Posterior cingulate gyrus (tissue), 11 donors: ENCODE data around the gene TFB1M.
"Not testable (repeated sequence)": the region's sequence is repeated elsewhere in the genome, so short reads cannot be mapped to it uniquely, and the experiment has no call there.

Experiments
- DNase-seq, 10 donors: peaks; one replicate each; pipeline versions ENCODE4 v3.0.0 to v3.0.0-alpha.2; 2020 to 2021; ENCODE audit warnings: mixed read lengths in 3 of 10
- intact Hi-C: fragments of 100-400 bp; cut with DNase I; formaldehyde crosslinking; loops from one replicate; pipeline ENCODE4 v1.15.1; 2023

The TFB1M gene

GRCh38 chr6:155247618-155248007, 66.7 kb downstream of the TFB1M start:
- intact Hi-C loops, result loop anchor here (1.0 to 10.0 kb wide), 3 partner anchors 71 to 373 kb away; no protein-coding TSS in a partner anchor
- no peak for DNase-seq

- intact Hi-C loops, result loop anchor here (10.0 kb wide), 1 partner anchor 372 kb away; no protein-coding TSS in a partner anchor
Observed at GRCh38 chr6:155246825-155247224, 67.5 kb downstream of the TFB1M start.

GRCh38 chr6:155245831-155246230, 68.5 kb downstream of the TFB1M start:
- no peak for DNase-seq
- intact Hi-C loops, result loop anchor here (10.0 kb wide), 1 partner anchor 371 kb away; no protein-coding TSS in a partner anchor

More at GRCh38 chr6:155246825-155247224, 67.5 kb downstream of the TFB1M start:
- no peak for DNase-seq

- no peak for DNase-seq
- intact Hi-C loops, result loop anchor here (10.0 kb wide), 1 partner anchor 370 kb away; no protein-coding TSS in a partner anchor
Observed at GRCh38 chr6:155245193-155245592, 69.1 kb downstream of the TFB1M start.

GRCh38 chr6:155244434-155244833, 69.8 kb downstream of the TFB1M start:
- intact Hi-C loops, result loop anchor here (10.0 kb wide), 1 partner anchor 370 kb away; no protein-coding TSS in a partner anchor
- DNase-seq, result no peak

GRCh38 chr6:155241966-155242365, 72.3 kb downstream of the TFB1M start:
- intact Hi-C loops, result loop anchor here (10.0 kb wide), 1 partner anchor 367 kb away; no protein-coding TSS in a partner anchor
- DNase-seq, result no peak

GRCh38 chr6:155240905-155241600, 73.2 kb downstream of the TFB1M start:
- no peak for DNase-seq
- intact Hi-C loops, result loop anchor here (10.0 kb wide), 1 partner anchor 366 kb away; no protein-coding TSS in a partner anchor

GRCh38 chr6:155237613-155238012, 76.7 kb downstream of the TFB1M start:
- intact Hi-C loops, result no loop called here
- no peak for DNase-seq

- intact Hi-C loops, result no loop called here
- no peak for DNase-seq
Observed at GRCh38 chr6:155235087-155235486, 79.2 kb downstream of the TFB1M start.

- intact Hi-C loops, result no loop called here
- no peak for DNase-seq
Observed at GRCh38 chr6:155234687-155235086, 79.6 kb downstream of the TFB1M start.

GRCh38 chr6:155234167-155234566, 80.1 kb downstream of the TFB1M start:
- no peak for DNase-seq
- intact Hi-C loops, result no loop called here

- DNase-seq, result peak in 3 of 10 donors; percentile 16 to 86 (median 42)
- intact Hi-C loops, result no loop called here
Observed at GRCh38 chr6:155232848-155233247, 81.4 kb downstream of the TFB1M start.

GRCh38 chr6:155230975-155231374, 83.3 kb downstream of the TFB1M start:
- intact Hi-C loops, DNase-seq: not testable (repeated sequence)

- intact Hi-C loops, result no loop called here
Observed at GRCh38 chr6:155228546-155229166, 85.6 kb downstream of the TFB1M start.

GRCh38 chr6:155227046-155227445, 87.2 kb downstream of the TFB1M start:
- no peak for DNase-seq
- intact Hi-C loops, result no loop called here

More at GRCh38 chr6:155228546-155229166, 85.6 kb downstream of the TFB1M start:
- peak in 5 of 10 donors; percentile 23 to 87 (median 79) for DNase-seq

- intact Hi-C loops, result no loop called here
- DNase-seq, result no peak
Observed at GRCh38 chr6:155224618-155225017, 89.7 kb downstream of the TFB1M start.

GRCh38 chr6:155223646-155224451, 90.4 kb downstream of the TFB1M start:
- intact Hi-C loops, result no loop called here
- DNase-seq, result no peak

GRCh38 chr6:155222506-155222905, 91.8 kb downstream of the TFB1M start:
- DNase-seq, result no peak
- intact Hi-C loops, result no loop called here

GRCh38 chr6:155221086-155221485, 93.2 kb downstream of the TFB1M start:
- intact Hi-C loops, result no loop called here
- no peak for DNase-seq

GRCh38 chr6:155219858-155220301, 94.4 kb downstream of the TFB1M start:
- intact Hi-C loops, result no loop called here
- DNase-seq, result peak in 9 of 10 donors; percentile 20 to 88 (median 44)

- no peak for DNase-seq
- intact Hi-C loops, result no loop called here
Observed at GRCh38 chr6:155219299-155219698, 95.0 kb downstream of the TFB1M start.
